GM23338 (cell line): ENCODE measurements around the gene RIC3. TPM values are rescaled to one million over a fixed set of nuclear protein-coding genes. Genes with fewer than 3 reads are reported as not detected.

Experiments used
- ATAC-seq: fragments of 200-7000 bp; cut with Tn5 transposase; 3 replicates; pipeline ENCODE4 v1.9.1; 2020
- DNase-seq: peaks from one replicate; pipeline ENCODE4 v3.0.0-alpha.2; 2015; ENCODE audit warnings: low spot score
- H2AFZ ChIP-seq: fragments of 200-600 bp; sonication (generic); 2 replicates; pipeline ENCODE4 v1.8.0; 2016; ENCODE audit warnings: antibody characterized with exemption, mild to moderate bottlenecking, moderate library complexity
- H3F3A ChIP-seq: fragments of 200-600 bp; sonication (generic); replicated peaks from 2 replicates; pipeline ENCODE4 v1.8.0; 2017; ENCODE audit warnings: antibody characterized with exemption, mixed run types, low read depth
- H3K27ac ChIP-seq: fragments of 200-600 bp; sonication (generic); 2 replicates; pipeline ENCODE4 v1.6.1; 2016; ENCODE audit warnings: low read depth
- H3K27me3 ChIP-seq: fragments of 200-600 bp; sonication (generic); 2 replicates; pipeline ENCODE4 v1.8.0; 2016; ENCODE audit warnings: mild to moderate bottlenecking, mixed run types, moderate library complexity; ENCODE audit not compliant: insufficient read depth
- H3K36me3 ChIP-seq: fragments of 200-600 bp; sonication (generic); 2 replicates; pipeline ENCODE4 v1.8.0; 2016; ENCODE audit warnings: mild to moderate bottlenecking; ENCODE audit not compliant: insufficient read depth
- H3K4me1 ChIP-seq: fragments of 200-600 bp; sonication (generic); 2 replicates; pipeline ENCODE4 v1.8.0; 2016; ENCODE audit warnings: mild to moderate bottlenecking, moderate library complexity; ENCODE audit not compliant: insufficient read depth
- H3K4me2 ChIP-seq: fragments of 200-600 bp; sonication (generic); 2 replicates; pipeline ENCODE4 v1.7.1; 2017; ENCODE audit warnings: mixed run types
- H3K4me3 ChIP-seq: fragments of 200-600 bp; sonication (generic); 2 replicates; pipeline ENCODE4 v1.6.1; 2016; ENCODE audit warnings: mixed run types
- H3K79me2 ChIP-seq: fragments of 200-600 bp; sonication (generic); replicated peaks from 2 replicates; pipeline ENCODE4 v1.8.0; 2017; ENCODE audit warnings: mild to moderate bottlenecking; ENCODE audit not compliant: insufficient read depth
- H3K9me2 ChIP-seq: fragments of 200-600 bp; sonication (generic); 2 replicates; pipeline ENCODE4 v1.8.0; 2017; ENCODE audit not compliant: insufficient read depth
- H4K20me1 ChIP-seq: fragments of 200-600 bp; sonication (generic); replicated peaks from 2 replicates; pipeline ENCODE4 v1.8.0; 2017; ENCODE audit warnings: mild to moderate bottlenecking; ENCODE audit not compliant: insufficient read depth
- H3K27ac Mint-ChIP-seq: 2 replicates; pipeline ENCODE4 v1.8.0; 2020; ENCODE audit warnings: inconsistent platforms, mild to moderate bottlenecking, moderate library complexity, mixed read lengths
- H3K27me3 Mint-ChIP-seq: 3 replicates; pipeline ENCODE4 v1.8.0; 2022; ENCODE audit warnings: low read depth, mild to moderate bottlenecking, moderate library complexity, mixed read lengths, inconsistent platforms; ENCODE audit not compliant: insufficient read depth, poor library complexity
- H3K36me3 Mint-ChIP-seq: 3 replicates; pipeline ENCODE4 v1.8.0; 2021; ENCODE audit warnings: low read depth, mild to moderate bottlenecking, inconsistent platforms, moderate library complexity, mixed read lengths
- H3K4me1 Mint-ChIP-seq: 3 replicates; pipeline ENCODE4 v1.8.0; 2020; ENCODE audit warnings: mild to moderate bottlenecking, inconsistent platforms, mixed read lengths
- H3K4me3 Mint-ChIP-seq: 3 replicates; pipeline ENCODE4 v1.8.0; 2021; ENCODE audit warnings: moderate library complexity, mild to moderate bottlenecking, inconsistent platforms, mixed read lengths
- H3K9me3 Mint-ChIP-seq: 3 replicates; pipeline ENCODE4 v1.8.0; 2020; ENCODE audit warnings: moderate library complexity, mild to moderate bottlenecking, inconsistent platforms, mixed read lengths
- CREB1 ChIP-seq: fragments of 250-450 bp; sonication (Bioruptor Pico); IDR thresholded peaks from 2 replicates; pipeline ENCODE4 v1.5.0; 2020; ENCODE audit warnings: low read depth, mild to moderate bottlenecking, moderate library complexity
- EZH2phosphoT487 ChIP-seq: fragments of 200-600 bp; sonication (generic); IDR thresholded peaks from one replicate; pipeline ENCODE4 v1.8.1; 2018; ENCODE audit warnings: antibody characterized with exemption; ENCODE audit not compliant: unreplicated experiment
- POLR2AphosphoS5 ChIP-seq: IDR thresholded peaks from 2 replicates; pipeline ENCODE4 v1.6.1; 2016; ENCODE audit warnings: antibody characterized with exemption, low read depth
- STAT1 ChIP-seq: IDR thresholded peaks from one replicate; pipeline ENCODE4 v1.6.1; 2016; ENCODE audit warnings: antibody characterized with exemption; ENCODE audit not compliant: unreplicated experiment
- ZNF114 ChIP-seq: fragments of 250-450 bp; sonication (Bioruptor Pico); IDR thresholded peaks from 2 replicates; pipeline ENCODE4 v1.5.0; 2020; ENCODE audit warnings: mild to moderate bottlenecking, moderate library complexity
- polyA plus RNA-seq: library from polyadenylated mRNA; unstranded; fragments of >200 nt; fragmentation: Nextera tagmentation; extraction: Ambion mirVana; gene quantifications from 2 replicates; pipeline ENCODE4 v1.2.1, GENCODE V29; 2016
- total RNA-seq: library from RNA; depleted of rRNA; stranded (reverse); fragments of >200 nt; shearing (Covaris generic); gene quantifications from 2 replicates; pipeline ENCODE4 v1.2.3, GENCODE V29; 2014
- TF ChIP-seq, protein P1 (sequence below), 2 experiments: fragments of 200-600 bp in 1 of 2; sonication (generic) in 1 of 2; conservative IDR thresholded peaks; 2 replicates each; pipeline versions ENCODE4 v1.5.1 to v1.6.1; 2016 to 2017; ENCODE audit warnings: antibody characterized with exemption in 2 of 2, low read depth in 2 of 2, mild to moderate bottlenecking in 2 of 2, moderate library complexity in 1 of 2
- TF ChIP-seq, protein P2 (sequence below): IDR thresholded peaks from 2 replicates; pipeline ENCODE4 v1.6.1; 2016; ENCODE audit warnings: antibody characterized with exemption
- TF ChIP-seq, protein P3 (sequence below): IDR thresholded peaks from one replicate; pipeline ENCODE4 v1.6.1; 2018; ENCODE audit warnings: antibody characterized with exemption; ENCODE audit not compliant: unreplicated experiment

RIC3 gene
- total and polyA plus RNA-seq, 2 experiments from 2014 or later, result 17.8 to 21.3 TPM

DNA sequence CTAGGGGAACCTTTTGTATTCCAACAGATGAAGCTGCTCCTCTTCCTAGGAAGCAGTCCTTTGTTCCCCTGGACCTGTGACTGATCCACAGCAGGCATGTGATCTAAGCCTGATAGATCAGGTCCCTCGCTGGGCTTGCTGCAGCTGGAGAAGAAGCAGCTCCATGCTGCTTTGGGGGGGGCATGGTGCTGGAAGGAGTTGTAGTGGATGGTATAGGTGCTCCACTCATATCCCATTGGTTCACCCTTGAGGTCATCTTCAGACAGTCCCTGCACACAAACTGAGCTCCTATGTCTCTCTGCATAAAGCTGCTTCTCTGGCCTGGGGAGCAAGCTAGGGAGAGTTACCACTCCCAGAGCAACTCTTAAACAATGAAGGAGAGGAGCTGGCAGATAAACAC is 9.5 kb upstream of the RIC3 start:
- no peak for DNase-seq
- no peaks in the 10 kb centered on the region for H3K9me2 ChIP-seq
- Mint-ChIP-seq H3K27ac (no peak overlapping the region), H3K4me1 (peaks cover 12% of the 10 kb centered on the region; the same call in 2 of the 3 replicates), H3K36me3 (no peaks in the 10 kb centered on the region), H3K27me3 (peaks cover 2% of the 10 kb centered on the region), H3K9me3 (no peaks in the 10 kb centered on the region), H3K4me3 (no peak overlapping the region)
- H3K79me2 ChIP-seq, result no peaks in the 10 kb centered on the region
- no peak overlapping the region for H2AFZ ChIP-seq
- no peaks in the 10 kb centered on the region for H4K20me1 ChIP-seq
- TF ChIP-seq ZNF114 (no peak), POLR2AphosphoS5 (no peak)
- TF ChIP-seq, protein P1, sequence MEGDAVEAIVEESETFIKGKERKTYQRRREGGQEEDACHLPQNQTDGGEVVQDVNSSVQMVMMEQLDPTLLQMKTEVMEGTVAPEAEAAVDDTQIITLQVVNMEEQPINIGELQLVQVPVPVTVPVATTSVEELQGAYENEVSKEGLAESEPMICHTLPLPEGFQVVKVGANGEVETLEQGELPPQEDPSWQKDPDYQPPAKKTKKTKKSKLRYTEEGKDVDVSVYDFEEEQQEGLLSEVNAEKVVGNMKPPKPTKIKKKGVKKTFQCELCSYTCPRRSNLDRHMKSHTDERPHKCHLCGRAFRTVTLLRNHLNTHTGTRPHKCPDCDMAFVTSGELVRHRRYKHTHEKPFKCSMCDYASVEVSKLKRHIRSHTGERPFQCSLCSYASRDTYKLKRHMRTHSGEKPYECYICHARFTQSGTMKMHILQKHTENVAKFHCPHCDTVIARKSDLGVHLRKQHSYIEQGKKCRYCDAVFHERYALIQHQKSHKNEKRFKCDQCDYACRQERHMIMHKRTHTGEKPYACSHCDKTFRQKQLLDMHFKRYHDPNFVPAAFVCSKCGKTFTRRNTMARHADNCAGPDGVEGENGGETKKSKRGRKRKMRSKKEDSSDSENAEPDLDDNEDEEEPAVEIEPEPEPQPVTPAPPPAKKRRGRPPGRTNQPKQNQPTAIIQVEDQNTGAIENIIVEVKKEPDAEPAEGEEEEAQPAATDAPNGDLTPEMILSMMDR (conservative IDR thresholded peaks at IDR 0.05; ENCODE audit: low read depth in 2 of 2), result no peak
- no peak overlapping the region for H3K4me3 ChIP-seq
- H3K27me3 ChIP-seq, result no peaks in the 10 kb centered on the region
- no peak overlapping the region for H3K4me2 ChIP-seq
- H3K36me3 ChIP-seq, result no peaks in the 10 kb centered on the region
- no peak for ATAC-seq
- H3K27ac ChIP-seq, result no peak overlapping the region
- no peaks in the 10 kb centered on the region; the same call in 1 of the 2 replicates for H3K4me1 ChIP-seq
- H3F3A ChIP-seq, result no peaks in the 10 kb centered on the region

DNA sequence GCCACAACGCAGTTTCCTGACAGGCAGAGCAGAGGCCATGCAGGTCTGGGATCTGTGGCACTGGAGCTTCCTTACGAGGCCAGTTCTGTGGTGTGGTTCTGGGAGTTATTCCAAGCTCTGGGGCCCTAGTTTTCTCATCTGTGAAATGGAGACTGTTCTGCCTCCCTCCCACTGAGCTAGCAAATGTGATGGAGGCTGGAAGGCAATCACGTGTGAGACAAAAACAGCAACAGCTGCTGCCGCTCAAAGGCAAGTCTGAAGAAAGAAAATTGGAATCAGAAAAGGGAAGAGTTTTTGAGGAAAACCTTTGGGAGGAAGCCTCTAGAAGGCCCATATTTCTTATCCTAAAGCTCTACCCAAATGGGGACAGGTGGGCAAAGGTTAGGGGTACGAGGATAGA is 8.3 kb upstream of the RIC3 start:
- no peaks in the 10 kb centered on the region for H4K20me1 ChIP-seq
- peaks cover 12% of the 10 kb centered on the region; the same call in 2 of the 3 replicates for H3K4me1 Mint-ChIP-seq
- H3K27ac Mint-ChIP-seq, result no peak overlapping the region; the same call in 1 of the 2 replicates
- ATAC-seq (no peak), DNase-seq (no peak)
- H3K4me3 ChIP-seq, result no peak overlapping the region
- H2AFZ ChIP-seq, result no peak overlapping the region
- no peaks in the 10 kb centered on the region for H3K9me3 Mint-ChIP-seq
- H3K36me3 ChIP-seq, result no peaks in the 10 kb centered on the region
- no peaks in the 10 kb centered on the region for H3F3A ChIP-seq
- peaks cover 2% of the 10 kb centered on the region for H3K27me3 Mint-ChIP-seq
- H3K27ac ChIP-seq, result no peak overlapping the region
- no peak overlapping the region for H3K4me2 ChIP-seq
- no peaks in the 10 kb centered on the region for H3K27me3 ChIP-seq
- TF ChIP-seq, protein P2, sequence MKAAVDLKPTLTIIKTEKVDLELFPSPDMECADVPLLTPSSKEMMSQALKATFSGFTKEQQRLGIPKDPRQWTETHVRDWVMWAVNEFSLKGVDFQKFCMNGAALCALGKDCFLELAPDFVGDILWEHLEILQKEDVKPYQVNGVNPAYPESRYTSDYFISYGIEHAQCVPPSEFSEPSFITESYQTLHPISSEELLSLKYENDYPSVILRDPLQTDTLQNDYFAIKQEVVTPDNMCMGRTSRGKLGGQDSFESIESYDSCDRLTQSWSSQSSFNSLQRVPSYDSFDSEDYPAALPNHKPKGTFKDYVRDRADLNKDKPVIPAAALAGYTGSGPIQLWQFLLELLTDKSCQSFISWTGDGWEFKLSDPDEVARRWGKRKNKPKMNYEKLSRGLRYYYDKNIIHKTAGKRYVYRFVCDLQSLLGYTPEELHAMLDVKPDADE, result no peak
- TF ChIP-seq CREB1 (CRISPR knock-in tag), result no peak
- no peak for TF ChIP-seq EZH2phosphoT487
- TF ChIP-seq STAT1, result no peak
- no peak overlapping the region for H3K4me3 Mint-ChIP-seq
- no peaks in the 10 kb centered on the region; the same call in 1 of the 2 replicates for H3K4me1 ChIP-seq
- H3K79me2 ChIP-seq, result no peaks in the 10 kb centered on the region
- H3K36me3 Mint-ChIP-seq, result no peaks in the 10 kb centered on the region
- H3K9me2 ChIP-seq, result no peaks in the 10 kb centered on the region

DNA sequence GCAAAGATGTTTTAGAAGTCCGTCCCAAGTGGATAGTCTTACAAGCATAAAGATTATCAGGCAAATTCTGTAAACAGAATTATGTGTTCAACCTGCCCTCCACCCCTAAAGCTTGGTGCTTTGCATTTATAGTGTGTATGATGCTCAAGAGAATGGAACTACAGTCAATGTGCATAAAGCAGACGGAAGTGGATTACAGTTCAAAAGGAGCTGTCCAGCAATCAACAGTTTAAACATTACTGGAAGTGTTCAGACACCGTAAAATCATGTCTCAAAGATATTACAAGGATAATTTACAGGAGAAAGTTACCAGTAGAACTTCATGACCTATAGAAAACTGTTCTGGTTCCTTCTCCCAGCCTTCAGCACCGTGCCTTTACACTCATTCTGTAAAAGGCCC is 1.0 kb downstream of the RIC3 start:
- H3K4me2 ChIP-seq, result peak overlapping the region; percentile 90
- Mint-ChIP-seq H3K4me3 (peak overlapping the region; percentile 81), H3K36me3 (no peaks in the 10 kb centered on the region; the same call in 2 of the 3 replicates), H3K4me1 (peaks cover 12% of the 10 kb centered on the region; the same call in 2 of the 3 replicates), H3K27ac (no peak overlapping the region; the same call in 1 of the 2 replicates), H3K27me3 (peaks cover 7% of the 10 kb centered on the region), H3K9me3 (no peaks in the 10 kb centered on the region)
- peaks cover 10% of the 10 kb centered on the region; the same call in 1 of the 2 replicates for H3K4me1 ChIP-seq
- H4K20me1 ChIP-seq, result peaks cover 9% of the 10 kb centered on the region
- DNase-seq (no peak), ATAC-seq (no peak)
- H3K36me3 ChIP-seq, result no peaks in the 10 kb centered on the region
- H3K79me2 ChIP-seq, result peaks cover 53% of the 10 kb centered on the region
- no peak overlapping the region for H2AFZ ChIP-seq
- TF ChIP-seq, protein P3, sequence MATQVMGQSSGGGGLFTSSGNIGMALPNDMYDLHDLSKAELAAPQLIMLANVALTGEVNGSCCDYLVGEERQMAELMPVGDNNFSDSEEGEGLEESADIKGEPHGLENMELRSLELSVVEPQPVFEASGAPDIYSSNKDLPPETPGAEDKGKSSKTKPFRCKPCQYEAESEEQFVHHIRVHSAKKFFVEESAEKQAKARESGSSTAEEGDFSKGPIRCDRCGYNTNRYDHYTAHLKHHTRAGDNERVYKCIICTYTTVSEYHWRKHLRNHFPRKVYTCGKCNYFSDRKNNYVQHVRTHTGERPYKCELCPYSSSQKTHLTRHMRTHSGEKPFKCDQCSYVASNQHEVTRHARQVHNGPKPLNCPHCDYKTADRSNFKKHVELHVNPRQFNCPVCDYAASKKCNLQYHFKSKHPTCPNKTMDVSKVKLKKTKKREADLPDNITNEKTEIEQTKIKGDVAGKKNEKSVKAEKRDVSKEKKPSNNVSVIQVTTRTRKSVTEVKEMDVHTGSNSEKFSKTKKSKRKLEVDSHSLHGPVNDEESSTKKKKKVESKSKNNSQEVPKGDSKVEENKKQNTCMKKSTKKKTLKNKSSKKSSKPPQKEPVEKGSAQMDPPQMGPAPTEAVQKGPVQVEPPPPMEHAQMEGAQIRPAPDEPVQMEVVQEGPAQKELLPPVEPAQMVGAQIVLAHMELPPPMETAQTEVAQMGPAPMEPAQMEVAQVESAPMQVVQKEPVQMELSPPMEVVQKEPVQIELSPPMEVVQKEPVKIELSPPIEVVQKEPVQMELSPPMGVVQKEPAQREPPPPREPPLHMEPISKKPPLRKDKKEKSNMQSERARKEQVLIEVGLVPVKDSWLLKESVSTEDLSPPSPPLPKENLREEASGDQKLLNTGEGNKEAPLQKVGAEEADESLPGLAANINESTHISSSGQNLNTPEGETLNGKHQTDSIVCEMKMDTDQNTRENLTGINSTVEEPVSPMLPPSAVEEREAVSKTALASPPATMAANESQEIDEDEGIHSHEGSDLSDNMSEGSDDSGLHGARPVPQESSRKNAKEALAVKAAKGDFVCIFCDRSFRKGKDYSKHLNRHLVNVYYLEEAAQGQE, result peak; percentile 63
- TF ChIP-seq STAT1, result no peak
- H3K27me3 ChIP-seq, result peaks cover 18% of the 10 kb centered on the region
- H3K27ac ChIP-seq, result no peak overlapping the region
- peak overlapping the region; percentile 85 for H3K4me3 ChIP-seq
- no peaks in the 10 kb centered on the region for H3K9me2 ChIP-seq
- 0 out of 2 replicates have a peak, but pooled peaks cover 7% of the 10 kb centered on the region for H3F3A ChIP-seq
